Thoracic aorta (tissue), 2 donors: ENCODE measurements around the gene PLAC8. TPM values are rescaled to one million over a fixed set of nuclear protein-coding genes. Genes with fewer than 3 reads are reported as not detected.

ENCODE experiments used
- ATAC-seq: fragments of 150-250 bp; one replicate; pipeline ENCODE4 v1.8.0; 2017; ENCODE audit warnings: low read depth; ENCODE audit not compliant: insufficient number of reproducible peaks, low FRiP score
- DNase-seq: peaks from one replicate; pipeline ENCODE4 v3.0.0-alpha.2; 2020; ENCODE audit warnings: low spot score
- H3K27ac ChIP-seq, 2 donors: fragments of 200-600 bp; sonication (generic); 1 replicate in 1 of 2; 2 replicates in 1 of 2; pipeline ENCODE4 v1.5.1; 2016; ENCODE audit warnings: mild to moderate bottlenecking in 2 of 2, moderate library complexity in 2 of 2
- H3K27me3 ChIP-seq: fragments of 200-600 bp; sonication (generic); replicated peaks from 2 replicates; pipeline ENCODE4 v1.6.0; 2016; ENCODE audit warnings: mild to moderate bottlenecking; ENCODE audit not compliant: insufficient read depth
- H3K36me3 ChIP-seq: fragments of 200-600 bp; sonication (generic); one replicate; pipeline ENCODE4 v1.5.1; 2016
- H3K4me1 ChIP-seq, 2 donors: fragments of 200-600 bp; sonication (generic); 1 replicate in 1 of 2; 2 replicates in 1 of 2; pipeline versions ENCODE4 v1.5.1 to v1.6.0; 2016; ENCODE audit warnings: low read depth in 2 of 2, mild to moderate bottlenecking in 1 of 2; ENCODE audit not compliant: control insufficient read depth in 1 of 2
- H3K4me3 ChIP-seq: fragments of 200-600 bp; sonication (generic); 2 replicates; pipeline ENCODE4 v1.5.1; 2016; ENCODE audit warnings: mild to moderate bottlenecking
- H3K9me3 ChIP-seq: fragments of 200-600 bp; sonication (generic); 2 replicates; pipeline ENCODE4 v1.5.1; 2016
- total RNA-seq, 2 donors: library from RNA; depleted of rRNA; stranded (reverse); fragments of >200 nt; gene quantifications; one replicate each; pipeline versions ENCODE4 v1.1.0 to v1.2.3, GENCODE V29; 2016
- TF ChIP-seq, protein P1 (sequence below): fragments of 200-600 bp; sonication (generic); IDR thresholded peaks from one replicate; pipeline ENCODE4 v1.5.1; 2019; ENCODE audit warnings: antibody characterized with exemption

PLAC8 gene
- total RNA-seq, 2 donors from 2014 or later = 3.7 TPM; not detected in 1

GRCh38 chr4:83121246-83121645, 6.7 kb upstream of the PLAC8 start:
- ATAC-seq = no peak
- Histone ChIP-seq H3K27me3 (no peaks in the 10 kb centered on the region), H3K27ac (no peak overlapping the region), H3K4me3 (no peak overlapping the region), H3K9me3 (no peaks in the 10 kb centered on the region), H3K36me3 (no peaks in the 10 kb centered on the region), H3K4me1 (no peaks in the 10 kb centered on the region)
- DNase-seq = no peak
- TF ChIP-seq, protein P1, sequence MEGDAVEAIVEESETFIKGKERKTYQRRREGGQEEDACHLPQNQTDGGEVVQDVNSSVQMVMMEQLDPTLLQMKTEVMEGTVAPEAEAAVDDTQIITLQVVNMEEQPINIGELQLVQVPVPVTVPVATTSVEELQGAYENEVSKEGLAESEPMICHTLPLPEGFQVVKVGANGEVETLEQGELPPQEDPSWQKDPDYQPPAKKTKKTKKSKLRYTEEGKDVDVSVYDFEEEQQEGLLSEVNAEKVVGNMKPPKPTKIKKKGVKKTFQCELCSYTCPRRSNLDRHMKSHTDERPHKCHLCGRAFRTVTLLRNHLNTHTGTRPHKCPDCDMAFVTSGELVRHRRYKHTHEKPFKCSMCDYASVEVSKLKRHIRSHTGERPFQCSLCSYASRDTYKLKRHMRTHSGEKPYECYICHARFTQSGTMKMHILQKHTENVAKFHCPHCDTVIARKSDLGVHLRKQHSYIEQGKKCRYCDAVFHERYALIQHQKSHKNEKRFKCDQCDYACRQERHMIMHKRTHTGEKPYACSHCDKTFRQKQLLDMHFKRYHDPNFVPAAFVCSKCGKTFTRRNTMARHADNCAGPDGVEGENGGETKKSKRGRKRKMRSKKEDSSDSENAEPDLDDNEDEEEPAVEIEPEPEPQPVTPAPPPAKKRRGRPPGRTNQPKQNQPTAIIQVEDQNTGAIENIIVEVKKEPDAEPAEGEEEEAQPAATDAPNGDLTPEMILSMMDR = no peak

GRCh38 chr4:83118869-83119268, 4.3 kb upstream of the PLAC8 start:
- H3K4me3 ChIP-seq = no peak overlapping the region
- no peaks in the 10 kb centered on the region for H3K4me1 ChIP-seq
- DNase-seq (no peak), ATAC-seq (no peak)
- H3K27ac ChIP-seq = no peak overlapping the region
- TF ChIP-seq, protein P1 = no peak
- no peaks in the 10 kb centered on the region for H3K9me3 ChIP-seq
- H3K27me3 ChIP-seq = no peaks in the 10 kb centered on the region
- no peaks in the 10 kb centered on the region for H3K36me3 ChIP-seq

DNA sequence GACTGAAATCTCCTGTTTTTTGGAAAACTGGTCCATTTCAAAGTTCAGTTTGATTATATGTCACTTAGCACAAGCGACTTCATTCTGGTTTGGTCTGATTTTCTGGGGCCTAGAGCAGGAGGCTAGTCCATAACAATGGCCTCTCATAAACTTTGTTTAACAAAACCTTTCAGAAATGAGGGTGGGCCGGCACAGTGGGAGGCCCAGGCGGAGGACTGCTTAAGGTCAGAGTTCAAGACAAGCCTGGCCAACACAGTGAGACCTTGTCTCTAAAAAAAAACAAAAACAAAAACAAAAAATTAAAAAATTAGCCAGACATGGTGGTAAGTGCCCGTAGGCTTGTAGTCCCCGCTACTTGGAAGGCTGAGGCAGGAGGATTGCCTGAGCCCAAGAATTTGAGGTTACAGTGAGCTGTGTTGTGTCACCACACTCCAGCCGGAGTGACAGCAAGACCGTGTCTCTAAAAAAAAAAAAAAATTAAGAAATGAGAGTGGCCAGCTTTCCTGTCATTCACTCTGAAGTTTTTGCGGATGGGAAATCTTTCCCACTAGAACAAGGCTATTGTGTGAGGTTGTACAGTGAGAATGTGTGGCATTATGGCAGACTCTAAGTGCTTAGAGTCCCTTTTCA, 1.2 kb upstream of the PLAC8 start:
- H3K27me3 ChIP-seq = no peaks in the 10 kb centered on the region
- DNase-seq = no peak
- H3K9me3 ChIP-seq = no peaks in the 10 kb centered on the region
- ATAC-seq = no peak
- H3K36me3 ChIP-seq = no peaks in the 10 kb centered on the region
- H3K4me1 ChIP-seq = no peaks in the 10 kb centered on the region
- H3K27ac ChIP-seq = no peak overlapping the region
- no peak overlapping the region for H3K4me3 ChIP-seq
- TF ChIP-seq, protein P1 = no peak

DNA sequence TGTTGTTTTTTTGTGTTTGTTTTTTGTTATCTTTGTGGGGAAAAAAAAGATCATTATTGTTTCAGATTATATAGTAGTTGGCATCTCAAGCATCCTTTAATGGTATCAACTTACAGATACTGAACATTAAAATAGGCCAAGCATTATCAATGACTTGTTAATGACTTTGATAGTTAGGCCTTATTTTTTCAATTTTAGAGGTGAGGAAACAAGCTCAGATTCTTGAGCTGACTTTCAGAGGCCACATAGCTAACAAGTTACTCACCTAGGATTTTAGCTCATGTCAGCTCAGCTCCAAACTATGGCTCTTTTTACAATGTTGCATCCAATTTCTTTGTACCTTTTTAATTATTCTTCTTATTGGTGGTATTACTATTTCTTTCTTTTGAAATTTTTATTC, 471 bp upstream of the PLAC8 start:
- no peaks in the 10 kb centered on the region for H3K4me1 ChIP-seq
- H3K27ac ChIP-seq = no peak overlapping the region
- H3K9me3 ChIP-seq = no peaks in the 10 kb centered on the region
- H3K36me3 ChIP-seq = no peaks in the 10 kb centered on the region
- no peaks in the 10 kb centered on the region for H3K27me3 ChIP-seq
- TF ChIP-seq, protein P1 = no peak
- DNase-seq = no peak
- H3K4me3 ChIP-seq = no peak overlapping the region
- no peak for ATAC-seq

DNA sequence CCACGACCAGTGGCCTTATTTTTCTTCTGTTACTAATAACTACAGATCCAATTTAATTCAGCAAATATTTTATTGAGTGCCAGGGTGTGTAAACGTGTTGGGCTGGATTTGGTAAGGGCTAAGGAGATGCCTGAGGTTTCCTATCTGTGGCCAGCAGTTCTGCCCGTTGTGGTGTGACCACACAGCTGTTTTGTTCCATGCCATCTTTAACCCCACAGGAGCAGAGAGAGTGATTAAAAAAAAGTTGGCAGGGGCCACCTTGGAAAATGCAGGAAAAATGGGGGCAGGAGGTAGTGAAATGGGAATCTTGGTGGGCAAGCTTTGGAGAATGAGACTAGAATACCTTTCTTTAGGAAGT, 1.1 kb downstream of the PLAC8 start:
- ATAC-seq (no peak), DNase-seq (no peak)
- no peaks in the 10 kb centered on the region for H3K4me1 ChIP-seq
- H3K9me3 ChIP-seq = no peaks in the 10 kb centered on the region
- H3K36me3 ChIP-seq = no peaks in the 10 kb centered on the region
- H3K27ac ChIP-seq = no peak overlapping the region
- H3K4me3 ChIP-seq = no peak overlapping the region
- TF ChIP-seq, protein P1 = no peak
- H3K27me3 ChIP-seq = no peaks in the 10 kb centered on the region
